Measurements from ENCODE around the gene USP40. TPM values are rescaled to one million over a fixed set of nuclear protein-coding genes. Genes with fewer than 3 reads are reported as not detected.

The USP40 gene
- total RNA-seq, 1 donor, result 48.8 TPM

DNA sequence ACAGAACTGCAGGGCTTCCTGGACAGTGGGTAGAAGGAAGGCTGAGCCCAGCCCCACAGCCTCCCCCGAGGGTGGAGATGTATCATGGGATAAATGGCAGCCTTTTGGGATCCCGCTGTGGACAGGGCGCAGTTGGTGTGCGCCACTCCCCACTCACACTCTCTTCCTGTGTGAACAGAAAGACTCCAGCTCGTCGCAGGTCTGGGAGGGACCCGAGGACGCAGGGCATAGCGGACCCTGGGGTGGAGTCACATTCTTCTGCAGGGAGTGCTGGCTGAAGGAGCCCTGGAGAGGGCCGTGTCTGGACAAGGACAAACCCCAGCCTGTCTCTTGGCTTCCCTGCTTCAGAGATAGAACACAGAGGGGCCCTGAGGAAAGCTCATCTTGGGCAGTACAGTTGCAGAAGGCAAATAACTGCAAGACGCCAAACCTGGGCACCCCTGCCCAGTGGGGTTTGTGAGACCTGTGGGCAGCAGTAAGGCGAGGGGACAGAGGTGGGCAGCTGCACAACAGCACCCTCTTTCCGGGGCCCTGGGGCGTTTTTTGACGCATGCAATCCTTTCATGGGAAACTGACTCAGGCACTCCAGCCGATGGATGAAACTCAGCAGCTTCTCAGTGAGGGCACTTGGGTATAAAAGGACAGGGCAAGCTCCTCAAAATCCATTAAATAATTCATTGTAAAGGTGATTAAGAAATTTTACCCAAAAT lies 101.9 kb downstream of the USP40 start:
- TF ChIP-seq CTCF (IDR thresholded peaks at IDR 0.05; ENCODE audit: insufficient read depth, low read depth, low read length), result no peak
- no peak overlapping the region for H3K4me3 ChIP-seq (ENCODE audit: low read depth, low read length)
- DNase-seq (ENCODE audit: low read depth), result no peak

DNA sequence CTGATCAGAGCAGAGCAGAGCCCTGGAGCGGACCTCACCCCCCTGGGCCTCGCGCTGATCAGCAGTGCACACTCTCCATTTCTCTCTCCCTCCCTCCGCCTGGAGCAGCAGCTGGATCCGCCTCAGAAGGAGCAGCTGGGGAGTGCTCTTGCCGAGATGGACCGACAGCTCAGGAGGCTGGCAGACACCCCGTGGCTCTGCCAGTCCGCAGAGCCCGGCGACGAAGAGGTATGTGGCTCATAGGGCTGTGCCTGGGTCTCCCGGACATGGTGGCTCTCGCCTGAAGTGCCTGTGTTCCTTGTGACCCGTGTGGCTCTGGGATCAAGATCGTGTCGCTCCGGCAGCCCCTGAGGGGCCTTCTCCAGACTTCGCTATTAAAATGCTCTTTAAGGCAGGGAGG lies 102.5 kb downstream of the USP40 start:
- no peak for TF ChIP-seq CTCF (IDR thresholded peaks at IDR 0.05; ENCODE audit: insufficient read depth, low read depth, low read length)
- DNase-seq (ENCODE audit: low read depth), result no peak
- no peak overlapping the region for H3K4me3 ChIP-seq (ENCODE audit: low read depth, low read length)

DNA sequence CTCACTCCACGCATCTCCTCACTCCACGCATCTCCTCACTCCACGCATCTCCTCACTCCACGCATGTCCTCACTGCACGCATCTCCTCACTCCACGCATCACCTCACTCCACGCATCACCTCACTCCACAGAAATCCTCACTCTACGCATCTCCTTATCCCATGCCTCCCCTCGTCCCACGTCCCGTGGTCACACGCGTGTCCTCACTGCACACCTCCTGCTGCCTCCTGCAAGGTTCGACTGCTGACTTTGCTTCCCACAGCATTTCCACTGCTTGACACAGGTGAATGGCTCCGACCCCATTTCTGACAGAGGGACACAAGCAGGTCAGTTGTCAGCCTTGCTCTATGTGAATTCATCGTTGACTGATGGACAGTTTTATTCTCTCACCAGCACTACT lies 103.0 kb downstream of the USP40 start:
- no peak for TF ChIP-seq CTCF (IDR thresholded peaks at IDR 0.05; ENCODE audit: insufficient read depth, low read depth, low read length)
- H3K4me3 ChIP-seq (ENCODE audit: low read depth, low read length), result no peak overlapping the region
- DNase-seq (ENCODE audit: low read depth), result no peak

GRCh38 chr2:233462826-233463470 lies 103.6 kb downstream of the USP40 start:
- DNase-seq (ENCODE audit: low read depth), result no peak
- H3K4me3 ChIP-seq (ENCODE audit: low read depth, low read length), result no peak overlapping the region
- TF ChIP-seq CTCF (IDR thresholded peaks at IDR 0.05; ENCODE audit: insufficient read depth, low read depth, low read length), result no peak

- no peak for TF ChIP-seq CTCF (IDR thresholded peaks at IDR 0.05; ENCODE audit: insufficient read depth, low read depth, low read length)
- no peak overlapping the region for H3K4me3 ChIP-seq (ENCODE audit: low read depth, low read length)
- no peak for DNase-seq (ENCODE audit: low read depth)
Observed at GRCh38 chr2:233462202-233462785, 104.3 kb downstream of the USP40 start.

DNA sequence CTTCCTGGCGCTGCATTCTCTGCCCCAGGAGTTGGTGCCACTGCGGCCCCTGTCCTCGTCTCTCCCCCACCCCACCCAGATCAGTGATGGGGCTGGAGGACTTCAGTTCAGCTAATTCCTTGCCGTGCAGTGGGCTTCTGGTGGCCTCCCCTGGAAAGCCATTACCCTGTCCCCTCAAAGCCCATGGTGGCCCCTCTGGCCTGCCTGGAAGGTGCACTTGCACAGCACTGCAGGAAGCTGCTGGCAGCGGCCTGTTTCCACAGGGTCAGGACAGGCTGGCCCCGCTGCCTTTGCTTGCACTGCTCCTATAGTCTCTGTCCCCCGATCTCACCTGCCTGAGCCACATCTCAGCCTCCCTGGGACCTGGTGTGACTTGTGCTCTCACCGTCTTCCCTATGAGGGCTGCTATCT lies 105.1 kb downstream of the USP40 start:
- DNase-seq (ENCODE audit: low read depth), result no peak
- no peak overlapping the region for H3K4me3 ChIP-seq (ENCODE audit: low read depth, low read length)
- TF ChIP-seq CTCF (IDR thresholded peaks at IDR 0.05; ENCODE audit: insufficient read depth, low read depth, low read length), result no peak
